ENCODE measurements around the gene KRTAP9-2. TPM values are rescaled to one million over a fixed set of nuclear protein-coding genes. Genes with fewer than 3 reads are reported as not detected.
"Not testable (repeated sequence)": the region's sequence is repeated elsewhere in the genome, so short reads cannot be mapped to it uniquely, and the experiment has no call there.

The KRTAP9-2 gene
- total RNA-seq, 1 donor from 2014 or later = not detected

- Histone ChIP-seq H3K27ac (no peak overlapping the region), H3K4me1 (no peaks in the 10 kb centered on the region), H3K4me3 (no peak overlapping the region), H3K9me3 (no peaks in the 10 kb centered on the region), H3K27me3 (no peaks in the 10 kb centered on the region), H3K36me3 (no peaks in the 10 kb centered on the region)
- no peak for DNase-seq (ENCODE audit: low spot score in 2 of 2)
- intact Hi-C loops (cut with DNase I) = no loop called here
- no peak for TF ChIP-seq CTCF (IDR thresholded peaks at IDR 0.05)
Measured at GRCh38 chr17:41264599-41264998, 38.2 kb downstream of the KRTAP9-2 start.

GRCh38 chr17:41265078-41265477 lies 38.6 kb downstream of the KRTAP9-2 start, which contains the start of gene KRTAP9-6:
TSS of gene KRTAP9-6 (plus strand) at chr17:41265378. CDS start at chr17:41265378, 0 bp downstream.
- H3K27ac ChIP-seq = no peak within 1 kb of the TSS
- TF ChIP-seq CTCF (IDR thresholded peaks at IDR 0.05) = no peak
- intact Hi-C loops (cut with DNase I) = no loop called here
- H3K4me3 ChIP-seq = no peak within 1 kb of the TSS
- H3K36me3 ChIP-seq = no peaks in the 10 kb centered on the region
- H3K4me1 ChIP-seq = no peaks in the 10 kb centered on the region
- H3K9me3 ChIP-seq = no peaks in the 10 kb centered on the region
- no peaks in the 10 kb centered on the region for H3K27me3 ChIP-seq
- DNase-seq (ENCODE audit: low spot score in 2 of 2) = no peak

- TF ChIP-seq CTCF (IDR thresholded peaks at IDR 0.05) = no peak
- Histone ChIP-seq H3K9me3 (no peaks in the 10 kb centered on the region), H3K27me3 (no peaks in the 10 kb centered on the region), H3K27ac (no peak overlapping the region), H3K4me1 (no peaks in the 10 kb centered on the region), H3K4me3 (no peak overlapping the region), H3K36me3 (no peaks in the 10 kb centered on the region)
- no peak for DNase-seq (ENCODE audit: low spot score in 2 of 2)
- intact Hi-C loops (cut with DNase I) = no loop called here
Measured at GRCh38 chr17:41267711-41268110, 41.3 kb downstream of the KRTAP9-2 start.

- H3K4me3 ChIP-seq; H3K4me1 ChIP-seq; H3K36me3 ChIP-seq; H3K27ac ChIP-seq; intact Hi-C loops (cut with DNase I); H3K27me3 ChIP-seq; DNase-seq (ENCODE audit: low spot score in 2 of 2); H3K9me3 ChIP-seq: not testable (repeated sequence)
Measured at GRCh38 chr17:41271323-41271722, 44.9 kb downstream of the KRTAP9-2 start.

- Histone ChIP-seq H3K9me3 (no peaks in the 10 kb centered on the region), H3K27ac (no peak overlapping the region), H3K27me3 (no peaks in the 10 kb centered on the region), H3K4me3 (no peak overlapping the region), H3K36me3 (no peaks in the 10 kb centered on the region), H3K4me1 (no peaks in the 10 kb centered on the region)
- TF ChIP-seq CTCF (IDR thresholded peaks at IDR 0.05) = no peak
- no peak for DNase-seq (ENCODE audit: low spot score in 2 of 2)
- intact Hi-C loops (cut with DNase I) = no loop called here
Measured at GRCh38 chr17:41271858-41272257, 45.4 kb downstream of the KRTAP9-2 start.

- H3K36me3 ChIP-seq; H3K27me3 ChIP-seq; H3K4me3 ChIP-seq; H3K9me3 ChIP-seq; DNase-seq (ENCODE audit: low spot score in 2 of 2); H3K4me1 ChIP-seq; intact Hi-C loops (cut with DNase I); H3K27ac ChIP-seq: not testable (repeated sequence)
Measured at GRCh38 chr17:41275648-41276190, 49.3 kb downstream of the KRTAP9-2 start, which contains the start of gene KRTAP9-7. TSS of gene KRTAP9-7 (plus strand) at chr17:41275698. CDS start at chr17:41275698, 0 bp downstream.

Other genes starting within 250 kb of the KRTAP9-2 start
- not detected for gene KRT40, start 242.3 kb upstream of the KRTAP9-2 start, total RNA-seq
- gene KRTAP3-3, start 232.5 kb upstream of the KRTAP9-2 start, total RNA-seq = not detected
- not detected for gene KRTAP3-2, start 226.7 kb upstream of the KRTAP9-2 start, total RNA-seq
- not detected for gene KRTAP3-1, start 217.5 kb upstream of the KRTAP9-2 start, total RNA-seq
- gene KRTAP1-5, start 199.4 kb upstream of the KRTAP9-2 start, total RNA-seq = not detected
- not detected for gene KRTAP1-4, start 196.5 kb upstream of the KRTAP9-2 start, total RNA-seq
- not detected for gene KRTAP1-3, start 191.8 kb upstream of the KRTAP9-2 start, total RNA-seq
- not detected for gene KRTAP1-1, start 185.2 kb upstream of the KRTAP9-2 start, total RNA-seq
- not detected for gene KRTAP2-1, start 179.3 kb upstream of the KRTAP9-2 start, total RNA-seq
- gene KRTAP2-2, start 171.4 kb upstream of the KRTAP9-2 start, total RNA-seq = not detected
- not detected for gene KRTAP2-3, start 166.5 kb upstream of the KRTAP9-2 start, total RNA-seq
- gene KRTAP2-4, start 160.8 kb upstream of the KRTAP9-2 start, total RNA-seq = not detected
- gene KRTAP4-7, start 142.5 kb upstream of the KRTAP9-2 start, total RNA-seq = not detected
- gene KRTAP4-8, start 128.5 kb upstream of the KRTAP9-2 start, total RNA-seq = not detected
- not detected for gene KRTAP4-16, start 124.4 kb upstream of the KRTAP9-2 start, total RNA-seq
- gene KRTAP4-9, start 121.3 kb upstream of the KRTAP9-2 start, total RNA-seq = not detected
- gene KRTAP4-11, start 108.3 kb upstream of the KRTAP9-2 start, total RNA-seq = not detected
- gene KRTAP4-12, start 102.5 kb upstream of the KRTAP9-2 start, total RNA-seq = not detected
- gene KRTAP4-6, start 86.1 kb upstream of the KRTAP9-2 start, total RNA-seq = not detected
- gene KRTAP4-5, start 76.8 kb upstream of the KRTAP9-2 start, total RNA-seq = not detected
- gene KRTAP4-4, start 65.9 kb upstream of the KRTAP9-2 start, total RNA-seq = not detected
- not detected for gene KRTAP4-3, start 58.4 kb upstream of the KRTAP9-2 start, total RNA-seq
- gene KRTAP4-2, start 48.4 kb upstream of the KRTAP9-2 start, total RNA-seq = not detected
- not detected for gene KRTAP4-1, start 41.7 kb upstream of the KRTAP9-2 start, total RNA-seq
- not detected for gene KRTAP9-1, start 36.8 kb upstream of the KRTAP9-2 start, total RNA-seq
- not detected for gene KRTAP9-3, start 5.8 kb downstream of the KRTAP9-2 start, total RNA-seq
- not detected for gene KRTAP9-8, start 11.4 kb downstream of the KRTAP9-2 start, total RNA-seq
- not detected for gene KRTAP9-4, start 23.0 kb downstream of the KRTAP9-2 start, total RNA-seq
- not detected for gene KRTAP9-9, start 28.7 kb downstream of the KRTAP9-2 start, total RNA-seq
- gene KRTAP9-6, start 38.7 kb downstream of the KRTAP9-2 start, total RNA-seq = not detected
- not detected for gene KRTAP9-7, start 49.0 kb downstream of the KRTAP9-2 start, total RNA-seq
- gene KRTAP29-1, start 76.2 kb downstream of the KRTAP9-2 start, total RNA-seq = not detected
- not detected for gene KRTAP16-1, start 82.7 kb downstream of the KRTAP9-2 start, total RNA-seq
- gene KRTAP17-1, start 89.1 kb downstream of the KRTAP9-2 start, total RNA-seq = not detected
- gene KRT33A, start 124.2 kb downstream of the KRTAP9-2 start, total RNA-seq = not detected
- not detected for gene KRT33B, start 143.2 kb downstream of the KRTAP9-2 start, total RNA-seq
- gene KRT34, start 155.7 kb downstream of the KRTAP9-2 start, total RNA-seq = not detected
- not detected for gene KRT31, start 171.0 kb downstream of the KRTAP9-2 start, total RNA-seq
- gene KRT37, start 197.9 kb downstream of the KRTAP9-2 start, total RNA-seq = not detected
- not detected for gene KRT38, start 214.3 kb downstream of the KRTAP9-2 start, total RNA-seq
- not detected for gene KRT32, start 240.7 kb downstream of the KRTAP9-2 start, total RNA-seq